ENCODE results near the gene GNAI1.

DNA sequence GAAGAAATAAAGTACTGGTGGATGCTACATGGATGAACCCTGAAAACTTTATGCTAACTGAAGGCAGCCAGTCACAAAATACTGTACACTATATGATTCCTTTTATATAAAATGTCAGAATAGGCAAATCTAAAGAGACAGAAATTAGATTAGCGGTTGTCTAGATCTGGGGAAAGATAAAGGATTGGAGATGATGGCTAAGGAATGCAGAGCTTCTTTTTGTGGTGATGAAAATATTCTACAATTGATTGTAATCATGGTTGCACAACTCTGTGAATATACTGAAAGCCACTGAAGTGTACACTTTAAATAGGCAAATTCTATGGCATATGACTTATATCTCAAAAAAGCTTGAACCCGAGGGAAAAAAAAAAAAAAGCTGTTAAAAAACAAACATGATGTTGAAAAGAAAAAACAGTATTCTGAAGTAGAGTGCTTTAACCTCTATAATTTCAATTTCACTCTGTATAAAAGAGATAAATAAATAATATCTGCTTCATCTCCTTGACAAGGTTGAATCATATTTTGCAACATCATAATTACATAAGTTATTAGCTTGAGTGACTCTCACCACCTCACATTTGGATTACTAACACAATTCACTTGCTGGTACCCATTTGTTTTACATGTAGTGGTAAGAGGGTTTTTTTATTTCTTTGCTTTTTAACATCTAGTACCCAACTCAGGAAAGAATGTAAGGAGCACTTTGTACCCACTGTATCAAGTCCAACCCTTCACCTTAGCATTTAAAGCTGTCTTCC lies 2.8 kb upstream of the GNAI1 start:
- TF ChIP-seq, protein P1, sequence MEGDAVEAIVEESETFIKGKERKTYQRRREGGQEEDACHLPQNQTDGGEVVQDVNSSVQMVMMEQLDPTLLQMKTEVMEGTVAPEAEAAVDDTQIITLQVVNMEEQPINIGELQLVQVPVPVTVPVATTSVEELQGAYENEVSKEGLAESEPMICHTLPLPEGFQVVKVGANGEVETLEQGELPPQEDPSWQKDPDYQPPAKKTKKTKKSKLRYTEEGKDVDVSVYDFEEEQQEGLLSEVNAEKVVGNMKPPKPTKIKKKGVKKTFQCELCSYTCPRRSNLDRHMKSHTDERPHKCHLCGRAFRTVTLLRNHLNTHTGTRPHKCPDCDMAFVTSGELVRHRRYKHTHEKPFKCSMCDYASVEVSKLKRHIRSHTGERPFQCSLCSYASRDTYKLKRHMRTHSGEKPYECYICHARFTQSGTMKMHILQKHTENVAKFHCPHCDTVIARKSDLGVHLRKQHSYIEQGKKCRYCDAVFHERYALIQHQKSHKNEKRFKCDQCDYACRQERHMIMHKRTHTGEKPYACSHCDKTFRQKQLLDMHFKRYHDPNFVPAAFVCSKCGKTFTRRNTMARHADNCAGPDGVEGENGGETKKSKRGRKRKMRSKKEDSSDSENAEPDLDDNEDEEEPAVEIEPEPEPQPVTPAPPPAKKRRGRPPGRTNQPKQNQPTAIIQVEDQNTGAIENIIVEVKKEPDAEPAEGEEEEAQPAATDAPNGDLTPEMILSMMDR (IDR thresholded peaks at IDR 0.05; ENCODE audit: low read depth, low read length, poor library complexity, severe bottlenecking), result no peak
- TF ChIP-seq EZH2phosphoT487 (IDR thresholded peaks at IDR 0.05; ENCODE audit: borderline replicate concordance, low read length), result no peak
